Omental fat pad (tissue), 4 donors: ENCODE data around the gene GRID1. TPM values are rescaled to one million over a fixed set of nuclear protein-coding genes. Genes with fewer than 3 reads are reported as not detected.

Source experiments
- ATAC-seq: fragments of 150-250 bp; one replicate; pipeline ENCODE4 v1.9.1; 2016; ENCODE audit warnings: mild to moderate bottlenecking, moderate library complexity; ENCODE audit not compliant: low FRiP score
- DNase-seq: peaks from one replicate; pipeline ENCODE4 v3.0.0-alpha.2; 2019; ENCODE audit warnings: low spot score
- CTCF ChIP-seq, 3 donors: fragments of 450-650 bp; IDR thresholded peaks; one replicate each; pipeline ENCODE4 v1.5.1; 2016 to 2017; ENCODE audit warnings: antibody characterized with exemption in 3 of 3, mild to moderate bottlenecking in 3 of 3, moderate library complexity in 2 of 3
- total RNA-seq, 4 donors: library from RNA; depleted of rRNA; stranded (reverse); fragments of >200 nt; gene quantifications; one replicate each; pipeline ENCODE4 v1.1.0, GENCODE V29; 2016

Gene GRID1
- total RNA-seq, 4 donors from 2014 or later: 1.5 to 3.5 (median 2.4) TPM

- ATAC-seq (no peak), DNase-seq (no peak)
- TF ChIP-seq CTCF (IDR thresholded peaks at IDR 0.05): no peak
Measured at GRCh38 chr10:85657476-85658113, 709.0 kb downstream of the GRID1 start.

- TF ChIP-seq CTCF (IDR thresholded peaks at IDR 0.05): no peak
- ATAC-seq (no peak), DNase-seq (no peak)
Measured at GRCh38 chr10:85655411-85655810, 711.2 kb downstream of the GRID1 start.

- TF ChIP-seq CTCF (IDR thresholded peaks at IDR 0.05): no peak
- DNase-seq (no peak), ATAC-seq (no peak)
Measured at GRCh38 chr10:85651497-85651882, 715.1 kb downstream of the GRID1 start.

- ATAC-seq (no peak), DNase-seq (no peak)
- no peak for TF ChIP-seq CTCF (IDR thresholded peaks at IDR 0.05)
Measured at GRCh38 chr10:85650791-85651496, 715.7 kb downstream of the GRID1 start.

- TF ChIP-seq CTCF (IDR thresholded peaks at IDR 0.05): no peak
Measured at GRCh38 chr10:85649461-85649860, 717.1 kb downstream of the GRID1 start.

GRCh38 chr10:85648279-85648754 lies 718.3 kb downstream of the GRID1 start:
- TF ChIP-seq CTCF (IDR thresholded peaks at IDR 0.05): no peak
- no peak for DNase-seq
- no peak for ATAC-seq

More at GRCh38 chr10:85649461-85649860, 717.1 kb downstream of the GRID1 start:
- ATAC-seq: no peak
- DNase-seq: no peak

GRCh38 chr10:85647741-85648140 lies 718.9 kb downstream of the GRID1 start:
- DNase-seq: no peak
- TF ChIP-seq CTCF (IDR thresholded peaks at IDR 0.05): no peak
- ATAC-seq: no peak
